K562 (cell line): ENCODE data around the gene HMGXB3. TPM values are rescaled to one million over a fixed set of nuclear protein-coding genes. Genes with fewer than 3 reads are reported as not detected.

Experiments used
- BDP1 ChIP-seq: IDR thresholded peaks from 3 replicates; pipeline ENCODE4 v1.6.1; 2011; ENCODE audit not compliant: insufficient read length, insufficient read depth
- BRF2 ChIP-seq: IDR thresholded peaks from 3 replicates; pipeline ENCODE4 v1.6.1; 2011; ENCODE audit warnings: borderline replicate concordance, mild to moderate bottlenecking; ENCODE audit not compliant: insufficient read length, insufficient read depth
- CBX5 ChIP-seq: IDR thresholded peaks from 2 replicates; pipeline ENCODE4 v1.6.1; 2014; ENCODE audit warnings: low read depth, borderline replicate concordance
- CLOCK ChIP-seq: fragments of 250-450 bp; sonication (Bioruptor Pico); IDR thresholded peaks from 2 replicates; pipeline ENCODE4 v1.4.0; 2020; ENCODE audit warnings: mild to moderate bottlenecking, moderate library complexity, borderline replicate concordance
- EGR1 ChIP-seq: fragments of 450-650 bp; conservative IDR thresholded peaks from 2 replicates; pipeline ENCODE4 v1.6.1; 2017; ENCODE audit warnings: mild to moderate bottlenecking
- ESRRB ChIP-seq: fragments of 250-450 bp; sonication (Bioruptor Pico); IDR thresholded peaks from 2 replicates; pipeline ENCODE4 v1.5.0; 2020; ENCODE audit warnings: mild to moderate bottlenecking, moderate library complexity, borderline replicate concordance
- PML ChIP-seq: IDR thresholded peaks from 2 replicates; pipeline ENCODE4 v1.6.1; 2012; ENCODE audit warnings: low read length, inconsistent platforms
- PPARD ChIP-seq: fragments of 250-450 bp; sonication (Bioruptor Pico); IDR thresholded peaks from 2 replicates; pipeline ENCODE4 v1.8.0; 2022; ENCODE audit warnings: inconsistent platforms, mild to moderate bottlenecking, moderate library complexity
- PTBP1 ChIP-seq: fragments of 200-400 bp; formaldehyde crosslinking; IDR thresholded peaks from 2 replicates; pipeline ENCODE4 v1.6.1; 2017; ENCODE audit warnings: low read depth, low read length
- SIRT6 ChIP-seq: IDR thresholded peaks from one replicate; pipeline ENCODE4 v1.6.1; 2012; ENCODE audit warnings: low read depth, mild to moderate bottlenecking, control low read depth, inconsistent platforms, low read length, moderate library complexity
- ZC3H4 ChIP-seq: sonication (generic); formaldehyde crosslinking; IDR thresholded peaks from 2 replicates; pipeline ENCODE4 v1.9.0; 2021; ENCODE audit warnings: missing genetic modification reagents, borderline replicate concordance
- ZC3H8 ChIP-seq: fragments of 450-650 bp; IDR thresholded peaks from 2 replicates; pipeline ENCODE4 v1.6.1; 2017
- ZFP91 ChIP-seq: sonication (generic); formaldehyde crosslinking; IDR thresholded peaks from 2 replicates; pipeline ENCODE4 v1.8.0; 2022; ENCODE audit warnings: mild to moderate bottlenecking, missing genetic modification reagents
- ZNF133 ChIP-seq: fragments of 250-450 bp; sonication (Bioruptor Pico); IDR thresholded peaks from 2 replicates; pipeline ENCODE4 v1.4.0; 2020; ENCODE audit warnings: mild to moderate bottlenecking
- ZNF263 ChIP-seq: sonication (generic); formaldehyde crosslinking; IDR thresholded peaks from 2 replicates; pipeline ENCODE4 v1.8.0; 2022; ENCODE audit warnings: mild to moderate bottlenecking, missing genetic modification reagents, borderline replicate concordance
- ZNF431 ChIP-seq: sonication (generic); formaldehyde crosslinking; IDR thresholded peaks from 2 replicates; pipeline ENCODE4 v1.8.0; 2022; ENCODE audit warnings: mild to moderate bottlenecking, missing genetic modification reagents
- ZNF644 ChIP-seq: fragments of 200-800 bp; sonication (Bioruptor generic); IDR thresholded peaks from 2 replicates; pipeline ENCODE4 v1.6.1; 2016; ENCODE audit warnings: low read depth, missing genetic modification characterization, missing compliant biosample characterization
- polyA plus RNA-seq, 8 experiments: library from polyadenylated mRNA; depleted of rRNA in 4 of 8; stranded (reverse) in 5 of 8; unstranded in 3 of 8; fragments of >200 nt; fragmentation: Nextera tagmentation in 2 of 8; fragmentation: Illumina TruSeq in 1 of 8; extraction: Ambion mirVana in 2 of 8; extraction: Trizol in 1 of 8; gene quantifications; 2 replicates each; pipeline versions ENCODE4 v1.2.1 to v1.2.3, GENCODE V29; 2011 to 2014; ENCODE audit warnings: inconsistent platforms in 1 of 8, missing spikeins in 1 of 8
- total RNA-seq, 7 experiments: library from RNA; depleted of rRNA in 6 of 7; stranded (reverse); fragments of >200 nt in 6 of 7; fragmentation: Illumina TruSeq in 2 of 7; extraction: Trizol in 2 of 7; gene quantifications; 2 replicates each; pipeline versions ENCODE4 v1.2.1 to v1.2.3, GENCODE V29; 2011 to 2021; ENCODE audit warnings: low replicate concordance in 1 of 7

HMGXB3 gene
- total and polyA plus RNA-seq, 9 of the 15 experiments (the other 6 are each of a cell fraction or from before 2014, with no cell fraction given) = 1.8 to 44.1 (median 32.2) TPM

GRCh38 chr5:149960272-149961185, 40.0 kb upstream of the HMGXB3 start, which contains the start of gene SLC26A2 (continued):
- TF ChIP-seq CLOCK (CRISPR knock-in tag) = no peak
- TF ChIP-seq PPARD (CRISPR knock-in tag) = no peak
- TF ChIP-seq EGR1 = no peak
- TF ChIP-seq ZFP91 (CRISPR knock-in tag) = 0 out of 2 replicates have a peak, but pooled peaks have one; percentile 31
- TF ChIP-seq BDP1 = no peak
- TF ChIP-seq BRF2 = no peak
- no peak for TF ChIP-seq ZC3H8
- TF ChIP-seq PML = peak; percentile 66
- no peak for TF ChIP-seq SIRT6
- TF ChIP-seq PTBP1 = no peak
- TF ChIP-seq CBX5 = no peak
- TF ChIP-seq ZC3H4 (CRISPR knock-in tag) = no peak
- TF ChIP-seq ZNF133 (CRISPR knock-in tag) = no peak
- TF ChIP-seq ESRRB = no peak
- TF ChIP-seq ZNF431 (CRISPR knock-in tag) = no peak
- no peak for TF ChIP-seq ZNF644 (tag)
- TF ChIP-seq ZNF263 = peak; percentile 69
